ENCODE measurements around the gene CSTB.

The CSTB gene

DNA sequence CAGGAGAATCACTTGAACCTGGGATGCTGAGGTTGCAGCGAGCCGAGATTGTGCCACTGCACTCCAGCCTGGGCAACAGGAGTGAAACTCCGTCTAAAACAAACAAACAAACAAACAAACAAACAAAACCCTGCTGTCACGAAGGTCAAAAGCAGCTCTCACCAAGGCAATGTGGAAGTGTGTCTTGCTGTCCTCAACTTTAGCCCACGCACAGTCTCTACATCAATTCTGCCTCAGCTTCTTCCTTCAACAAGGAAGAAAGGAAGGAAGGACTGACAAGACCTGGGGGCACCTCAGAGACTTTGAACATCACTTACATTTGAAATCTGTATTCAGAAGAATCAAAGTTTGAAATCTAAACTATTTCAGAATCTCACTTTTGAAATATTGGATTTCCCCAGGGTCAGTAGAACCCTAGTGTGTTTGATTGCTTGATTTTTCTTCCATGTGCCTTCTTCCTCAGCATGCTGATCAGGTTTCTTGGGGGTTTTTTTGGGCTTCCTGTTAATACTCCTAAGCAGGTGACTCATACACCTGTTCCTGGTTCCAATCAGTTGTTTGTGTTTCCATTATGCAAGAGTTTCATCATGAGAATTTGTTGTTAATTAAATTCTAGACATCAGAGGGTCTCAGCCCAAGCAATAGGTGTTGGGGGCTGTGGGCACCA lies 6.5 kb upstream of the CSTB start:
- Histone ChIP-seq H3K79me2 (ENCODE audit: insufficient read depth, low read length) (peaks cover 7% of the 10 kb centered on the region; the same call in 1 of the 2 replicates), H3K9me2 (replicated peaks; ENCODE audit: low read depth, low read length) (no peaks in the 10 kb centered on the region), H4K20me1 (ENCODE audit: insufficient read depth, low read length, poor library complexity, severe bottlenecking) (no peaks in the 10 kb centered on the region), H3K27me3 (ENCODE audit: insufficient read depth, low read length, poor library complexity, severe bottlenecking) (no peaks in the 10 kb centered on the region), H2AFZ (ENCODE audit: low read length) (0 out of 2 replicates have a peak overlapping the region, but pooled peaks have one; percentile 27), H3K9ac (ENCODE audit: low read depth, low read length, poor library complexity, severe bottlenecking) (no peak overlapping the region), H3K4me2 (ENCODE audit: low read depth, low read length, poor library complexity, severe bottlenecking) (no peak overlapping the region), H3F3A (ENCODE audit: low read depth) (peaks cover 6% of the 10 kb centered on the region), H3K9me3 (ENCODE audit: insufficient read depth, low read depth, low read length) (no peaks in the 10 kb centered on the region), H3K36me3 (ENCODE audit: insufficient read depth, low read length) (no peaks in the 10 kb centered on the region), H3K4me1 (ENCODE audit: insufficient read depth, low read length, poor library complexity, severe bottlenecking) (peaks cover 48% of the 10 kb centered on the region), H3K4me3 (ENCODE audit: low read length, poor library complexity, severe bottlenecking) (no peak overlapping the region)
- TF ChIP-seq, protein P1, sequence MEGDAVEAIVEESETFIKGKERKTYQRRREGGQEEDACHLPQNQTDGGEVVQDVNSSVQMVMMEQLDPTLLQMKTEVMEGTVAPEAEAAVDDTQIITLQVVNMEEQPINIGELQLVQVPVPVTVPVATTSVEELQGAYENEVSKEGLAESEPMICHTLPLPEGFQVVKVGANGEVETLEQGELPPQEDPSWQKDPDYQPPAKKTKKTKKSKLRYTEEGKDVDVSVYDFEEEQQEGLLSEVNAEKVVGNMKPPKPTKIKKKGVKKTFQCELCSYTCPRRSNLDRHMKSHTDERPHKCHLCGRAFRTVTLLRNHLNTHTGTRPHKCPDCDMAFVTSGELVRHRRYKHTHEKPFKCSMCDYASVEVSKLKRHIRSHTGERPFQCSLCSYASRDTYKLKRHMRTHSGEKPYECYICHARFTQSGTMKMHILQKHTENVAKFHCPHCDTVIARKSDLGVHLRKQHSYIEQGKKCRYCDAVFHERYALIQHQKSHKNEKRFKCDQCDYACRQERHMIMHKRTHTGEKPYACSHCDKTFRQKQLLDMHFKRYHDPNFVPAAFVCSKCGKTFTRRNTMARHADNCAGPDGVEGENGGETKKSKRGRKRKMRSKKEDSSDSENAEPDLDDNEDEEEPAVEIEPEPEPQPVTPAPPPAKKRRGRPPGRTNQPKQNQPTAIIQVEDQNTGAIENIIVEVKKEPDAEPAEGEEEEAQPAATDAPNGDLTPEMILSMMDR (conservative IDR thresholded peaks at IDR 0.05; ENCODE audit: low read length): no peak
- no peak for TF ChIP-seq EZH2phosphoT487 (IDR thresholded peaks at IDR 0.05; ENCODE audit: borderline replicate concordance)

DNA sequence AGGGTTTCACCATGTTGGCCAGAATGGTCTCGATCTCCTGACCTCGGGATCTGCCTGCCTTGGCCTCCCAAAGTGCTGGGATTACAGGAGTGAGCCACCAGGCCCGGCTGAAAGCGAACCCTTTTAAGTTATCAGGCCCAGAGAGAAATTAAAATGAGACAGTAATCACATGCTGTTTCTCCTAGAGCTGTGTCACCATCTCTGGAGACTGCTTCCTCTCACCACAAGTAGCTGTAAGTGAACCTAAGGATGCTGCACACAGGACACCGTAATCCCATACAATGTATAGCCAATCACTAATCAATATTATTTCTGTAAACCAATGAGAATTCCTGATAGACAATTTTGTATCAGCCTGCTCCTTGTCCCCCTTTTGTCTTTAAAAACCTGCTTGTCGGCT lies 5.7 kb upstream of the CSTB start:
- no peak overlapping the region for H3K4me2 ChIP-seq (ENCODE audit: low read depth, low read length, poor library complexity, severe bottlenecking)

DNA sequence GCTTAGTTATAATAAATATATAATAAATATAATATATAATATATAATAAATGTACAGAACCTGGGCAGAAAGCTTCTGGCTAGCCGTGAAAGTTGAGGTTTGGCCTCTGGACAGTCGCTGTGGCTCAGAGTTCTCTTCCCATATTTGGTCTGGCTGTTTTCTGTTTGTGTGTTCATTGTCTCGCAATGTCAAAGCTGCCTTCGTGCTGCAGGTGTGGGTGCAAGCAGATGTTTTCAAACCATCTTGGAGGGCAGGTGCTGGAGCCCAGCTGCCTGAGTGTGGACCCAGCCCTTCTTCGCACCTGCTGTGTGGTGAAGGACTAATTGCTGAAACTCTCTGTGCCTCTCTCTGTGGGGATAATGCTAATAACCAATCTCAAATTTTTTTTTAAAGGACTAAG lies 3.6 kb upstream of the CSTB start:
- H4K20me1 ChIP-seq (ENCODE audit: insufficient read depth, low read length, poor library complexity, severe bottlenecking): peaks cover 14% of the 10 kb centered on the region
- H3K79me2 ChIP-seq (ENCODE audit: insufficient read depth, low read length): peaks cover 29% of the 10 kb centered on the region
- no peaks in the 10 kb centered on the region for H3K9me3 ChIP-seq (ENCODE audit: insufficient read depth, low read depth, low read length)
- peaks cover 6% of the 10 kb centered on the region; the same call in 1 of the 2 replicates for H3F3A ChIP-seq (ENCODE audit: low read depth)
- H3K4me1 ChIP-seq (ENCODE audit: insufficient read depth, low read length, poor library complexity, severe bottlenecking): peaks cover 63% of the 10 kb centered on the region
- peak overlapping the region; percentile 41 for H3K4me3 ChIP-seq (ENCODE audit: low read length, poor library complexity, severe bottlenecking)
- no peaks in the 10 kb centered on the region for H3K27me3 ChIP-seq (ENCODE audit: insufficient read depth, low read length, poor library complexity, severe bottlenecking)
- no peak overlapping the region for H2AFZ ChIP-seq (ENCODE audit: low read length)
- H3K36me3 ChIP-seq (ENCODE audit: insufficient read depth, low read length): no peaks in the 10 kb centered on the region
- H3K9me2 ChIP-seq (replicated peaks; ENCODE audit: low read depth, low read length): no peaks in the 10 kb centered on the region
- peak overlapping the region; percentile 78 for H3K4me2 ChIP-seq (ENCODE audit: low read depth, low read length, poor library complexity, severe bottlenecking)
- peak overlapping the region; percentile 74 for H3K9ac ChIP-seq (ENCODE audit: low read depth, low read length, poor library complexity, severe bottlenecking)
- TF ChIP-seq EZH2phosphoT487 (IDR thresholded peaks at IDR 0.05; ENCODE audit: borderline replicate concordance): no peak
- TF ChIP-seq, protein P1 (conservative IDR thresholded peaks at IDR 0.05; ENCODE audit: low read length): no peak

More for the DNA sequence above, 5.7 kb upstream of the CSTB start:
- no peaks in the 10 kb centered on the region for H4K20me1 ChIP-seq (ENCODE audit: insufficient read depth, low read length, poor library complexity, severe bottlenecking)
- H3K9ac ChIP-seq (ENCODE audit: low read depth, low read length, poor library complexity, severe bottlenecking): no peak overlapping the region
- H3F3A ChIP-seq (ENCODE audit: low read depth): peaks cover 6% of the 10 kb centered on the region
- no peaks in the 10 kb centered on the region for H3K9me2 ChIP-seq (replicated peaks; ENCODE audit: low read depth, low read length)
- TF ChIP-seq, protein P1 (conservative IDR thresholded peaks at IDR 0.05; ENCODE audit: low read length): no peak
- peaks cover 52% of the 10 kb centered on the region for H3K4me1 ChIP-seq (ENCODE audit: insufficient read depth, low read length, poor library complexity, severe bottlenecking)
- H2AFZ ChIP-seq (ENCODE audit: low read length): no peak overlapping the region
- no peaks in the 10 kb centered on the region for H3K27me3 ChIP-seq (ENCODE audit: insufficient read depth, low read length, poor library complexity, severe bottlenecking)
- H3K79me2 ChIP-seq (ENCODE audit: insufficient read depth, low read length): peaks cover 10% of the 10 kb centered on the region; the same call in 1 of the 2 replicates
- H3K4me3 ChIP-seq (ENCODE audit: low read length, poor library complexity, severe bottlenecking): no peak overlapping the region
- no peaks in the 10 kb centered on the region for H3K9me3 ChIP-seq (ENCODE audit: insufficient read depth, low read depth, low read length)
- H3K36me3 ChIP-seq (ENCODE audit: insufficient read depth, low read length): no peaks in the 10 kb centered on the region

Measured in Loucy (cell line).